HUES48 (cell line): ENCODE results near the gene CD302.
"Not testable (repeated sequence)": the region's sequence is repeated elsewhere in the genome, so short reads cannot be mapped to it uniquely, and the experiment has no call there.

ENCODE experiments used
- H3K27ac ChIP-seq: one replicate; pipeline ENCODE4 v1.7.0; 2013; ENCODE audit warnings: low read depth, low read length, inconsistent platforms
- H3K27me3 ChIP-seq: 2 replicates; pipeline ENCODE4 v1.6.1; 2013; ENCODE audit warnings: mild to moderate bottlenecking, low read length; ENCODE audit not compliant: control insufficient read depth, insufficient read depth
- H3K36me3 ChIP-seq: 2 replicates; pipeline ENCODE4 v1.6.1; 2013; ENCODE audit warnings: low read length; ENCODE audit not compliant: control insufficient read depth, insufficient read depth
- H3K4me1 ChIP-seq: 2 replicates; pipeline ENCODE4 v1.6.1; 2013; ENCODE audit warnings: mild to moderate bottlenecking, low read length; ENCODE audit not compliant: control insufficient read depth, insufficient read depth
- H3K4me3 ChIP-seq: 2 replicates; pipeline ENCODE4 v1.5.1; 2013; ENCODE audit warnings: mild to moderate bottlenecking, low read depth, low read length
- H3K9ac ChIP-seq: 2 replicates; pipeline ENCODE4 v1.6.1; 2013; ENCODE audit warnings: mild to moderate bottlenecking, low read depth, low read length, moderate library complexity
- H3K9me3 ChIP-seq: 2 replicates; pipeline ENCODE4 v1.6.1; 2013; ENCODE audit warnings: low read length; ENCODE audit not compliant: control insufficient read depth, insufficient read depth

Gene CD302, protein sequence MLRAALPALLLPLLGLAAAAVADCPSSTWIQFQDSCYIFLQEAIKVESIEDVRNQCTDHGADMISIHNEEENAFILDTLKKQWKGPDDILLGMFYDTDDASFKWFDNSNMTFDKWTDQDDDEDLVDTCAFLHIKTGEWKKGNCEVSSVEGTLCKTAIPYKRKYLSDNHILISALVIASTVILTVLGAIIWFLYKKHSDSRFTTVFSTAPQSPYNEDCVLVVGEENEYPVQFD

DNA sequence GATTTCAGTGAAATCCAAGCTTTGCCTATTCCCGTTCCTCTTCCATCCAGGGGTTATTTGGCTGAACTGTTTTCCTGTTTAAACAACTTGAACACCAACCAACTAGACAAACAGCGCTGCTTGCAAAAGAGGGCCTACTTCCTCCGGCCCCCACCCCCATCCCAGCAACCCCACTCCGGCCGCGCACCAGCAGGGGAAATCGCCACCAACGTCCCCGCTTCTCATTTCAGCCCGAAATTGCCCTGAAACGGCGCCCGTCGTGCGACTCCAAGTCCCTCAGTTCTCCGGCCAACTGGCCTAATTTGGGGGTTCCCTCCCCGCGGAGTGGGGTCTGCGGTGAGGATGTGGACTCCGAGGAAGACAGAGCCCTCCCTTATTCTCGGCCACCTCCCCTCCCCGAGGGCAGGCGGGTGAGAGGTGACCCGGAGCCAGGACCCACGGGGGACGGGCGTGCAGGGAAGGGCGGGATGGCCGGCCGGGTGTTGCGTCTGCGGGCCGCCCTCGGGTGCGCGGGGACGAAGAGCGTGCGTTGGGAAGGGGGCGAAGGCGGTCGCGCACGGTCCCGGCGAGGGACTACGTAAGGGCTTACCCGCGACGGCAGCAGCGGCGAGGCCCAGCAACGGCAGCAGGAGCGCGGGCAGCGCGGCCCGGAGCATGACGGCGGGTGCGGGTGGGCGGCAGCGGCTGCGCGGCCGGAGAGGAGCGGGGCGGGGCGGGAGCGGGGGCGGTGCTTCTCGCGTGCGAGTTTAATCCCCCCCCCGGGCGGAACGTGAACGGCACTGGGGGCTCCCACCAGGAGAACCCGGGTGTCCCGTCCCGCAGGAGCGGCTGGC, at the start of gene CD302:
CD302 (minus strand) TSS at position 666 of the 833 bp plus-strand sequence; CDS start at position 656, 10 bp downstream.
- H3K27ac ChIP-seq: no peak within 1 kb of the TSS
- no peaks in the 10 kb centered on the region for H3K36me3 ChIP-seq
- peak within 1 kb of the TSS; percentile 70 for H3K4me3 ChIP-seq
- peaks cover 13% of the 10 kb centered on the region for H3K4me1 ChIP-seq
- H3K9me3 ChIP-seq: no peaks in the 10 kb centered on the region
- peak within 1 kb of the TSS; percentile 34 for H3K9ac ChIP-seq
- peaks cover 53% of the 10 kb centered on the region for H3K27me3 ChIP-seq

DNA sequence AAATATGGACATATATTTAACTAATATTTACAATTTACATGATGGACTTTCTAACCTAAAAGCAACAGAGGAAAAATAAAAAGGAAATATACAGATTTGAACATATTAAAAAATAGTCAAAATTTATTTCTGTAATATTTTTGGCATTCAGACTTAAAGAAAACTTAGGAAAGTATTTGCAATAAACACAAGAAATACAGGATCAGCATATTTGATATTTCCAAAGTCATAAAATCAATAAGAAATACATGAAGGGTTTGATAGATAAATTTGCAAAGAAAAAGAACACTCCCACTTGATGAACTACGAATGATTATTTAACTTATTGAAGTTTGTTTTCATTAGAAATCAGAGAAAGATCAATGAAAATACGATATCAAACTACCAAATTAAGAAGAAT, 48.6 kb upstream of the CD302 start:
- Histone ChIP-seq H3K4me1 (no peaks in the 10 kb centered on the region), H3K9ac (no peak overlapping the region), H3K4me3 (no peak overlapping the region), H3K9me3 (no peaks in the 10 kb centered on the region), H3K36me3 (no peaks in the 10 kb centered on the region), H3K27me3 (no peaks in the 10 kb centered on the region), H3K27ac (no peak overlapping the region)

DNA sequence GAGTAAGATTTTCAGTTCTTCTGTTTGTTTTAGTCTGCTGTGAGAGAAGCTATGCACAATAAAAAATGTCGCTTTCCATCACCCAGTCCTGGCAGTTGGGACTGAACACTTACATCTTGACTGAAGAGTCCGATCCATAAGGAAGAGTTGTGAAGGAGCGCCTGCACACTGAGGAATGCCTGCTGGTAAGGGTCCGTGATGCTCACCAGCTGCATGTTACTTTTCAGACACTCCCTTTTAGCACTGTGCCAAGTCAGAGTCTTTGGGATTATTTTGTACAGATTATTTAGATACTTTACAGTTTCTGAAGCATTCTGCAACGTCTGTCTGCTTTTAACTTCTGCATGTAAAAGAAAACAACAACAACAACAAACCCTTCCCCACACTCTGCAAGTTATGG, 42.6 kb upstream of the CD302 start:
- H3K4me3 ChIP-seq: no peak overlapping the region
- peaks cover 17% of the 10 kb centered on the region for H3K27me3 ChIP-seq
- no peak overlapping the region for H3K27ac ChIP-seq
- H3K9ac ChIP-seq: no peak overlapping the region
- no peaks in the 10 kb centered on the region for H3K4me1 ChIP-seq
- H3K9me3 ChIP-seq: no peaks in the 10 kb centered on the region
- no peaks in the 10 kb centered on the region for H3K36me3 ChIP-seq

DNA sequence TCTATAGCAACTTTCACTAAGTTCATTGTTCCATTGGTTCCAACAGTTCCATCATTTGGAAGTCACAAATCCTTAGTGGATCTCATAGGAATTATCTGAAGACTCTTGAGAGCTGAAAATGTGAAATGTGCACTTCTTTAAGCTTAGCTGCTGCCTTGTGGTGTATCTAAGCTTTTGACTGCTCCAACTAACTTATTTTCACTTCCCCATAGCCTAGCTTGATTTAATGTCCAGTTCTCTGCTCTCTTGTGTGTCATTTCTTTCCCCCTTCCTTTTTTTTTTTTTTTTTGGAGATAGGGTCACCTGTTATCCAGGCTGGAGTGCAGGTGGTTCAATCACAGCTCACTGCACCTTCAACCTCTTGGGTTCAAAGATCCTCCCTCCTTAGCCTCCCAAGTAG, 34.9 kb upstream of the CD302 start:
- no peaks in the 10 kb centered on the region for H3K4me1 ChIP-seq
- no peak overlapping the region for H3K4me3 ChIP-seq
- H3K36me3 ChIP-seq: no peaks in the 10 kb centered on the region
- H3K9me3 ChIP-seq: no peaks in the 10 kb centered on the region
- peaks cover 92% of the 10 kb centered on the region for H3K27me3 ChIP-seq
- H3K9ac ChIP-seq: no peak overlapping the region
- H3K27ac ChIP-seq: no peak overlapping the region

DNA sequence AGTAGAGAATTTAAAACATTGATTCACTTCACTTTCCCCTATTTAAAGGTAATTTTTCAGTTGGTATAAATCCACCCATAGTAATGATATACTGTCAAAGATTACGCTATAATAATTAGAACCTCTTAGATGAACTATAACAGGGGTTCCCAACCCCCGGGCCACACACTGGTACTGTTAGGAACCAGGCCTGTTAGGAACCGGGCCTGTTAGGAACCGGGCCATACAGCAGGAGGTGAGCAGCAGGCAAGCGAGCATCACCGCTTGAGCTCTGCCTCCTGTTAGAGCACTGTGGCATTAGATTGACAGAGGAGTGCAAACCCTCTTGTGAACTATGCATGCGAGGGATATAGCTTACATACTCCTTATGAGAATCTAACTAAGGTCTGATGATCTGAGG, 34.0 kb upstream of the CD302 start:
- H3K27ac ChIP-seq: no peak overlapping the region
- H3K9ac ChIP-seq: no peak overlapping the region
- H3K4me1 ChIP-seq: no peaks in the 10 kb centered on the region
- H3K36me3 ChIP-seq: no peaks in the 10 kb centered on the region
- H3K9me3 ChIP-seq: no peaks in the 10 kb centered on the region
- H3K27me3 ChIP-seq: peaks cover 88% of the 10 kb centered on the region
- no peak overlapping the region for H3K4me3 ChIP-seq

DNA sequence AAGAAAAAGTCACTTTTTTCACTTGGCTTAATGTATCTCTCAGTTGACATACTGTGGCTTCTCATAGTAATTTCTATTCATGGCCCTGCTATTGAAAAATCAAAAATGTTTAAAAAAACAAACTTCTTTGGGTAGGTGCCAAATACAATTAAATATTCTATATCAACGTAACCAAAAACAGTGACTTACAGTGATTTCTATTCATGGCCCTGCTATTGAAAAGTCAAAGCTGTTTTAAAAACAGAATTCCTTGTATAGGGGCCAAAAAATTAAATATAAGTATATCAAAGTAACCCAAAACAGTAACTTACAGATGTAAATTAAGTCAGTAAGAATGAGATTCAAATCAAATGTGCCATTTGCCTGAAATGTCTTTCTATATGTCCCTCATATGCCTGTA, 31.4 kb upstream of the CD302 start:
- Histone ChIP-seq H3K4me3 (no peak overlapping the region), H3K9ac (no peak overlapping the region), H3K9me3 (no peaks in the 10 kb centered on the region), H3K27ac (no peak overlapping the region), H3K36me3 (no peaks in the 10 kb centered on the region), H3K27me3 (peaks cover 62% of the 10 kb centered on the region), H3K4me1 (no peaks in the 10 kb centered on the region)

DNA sequence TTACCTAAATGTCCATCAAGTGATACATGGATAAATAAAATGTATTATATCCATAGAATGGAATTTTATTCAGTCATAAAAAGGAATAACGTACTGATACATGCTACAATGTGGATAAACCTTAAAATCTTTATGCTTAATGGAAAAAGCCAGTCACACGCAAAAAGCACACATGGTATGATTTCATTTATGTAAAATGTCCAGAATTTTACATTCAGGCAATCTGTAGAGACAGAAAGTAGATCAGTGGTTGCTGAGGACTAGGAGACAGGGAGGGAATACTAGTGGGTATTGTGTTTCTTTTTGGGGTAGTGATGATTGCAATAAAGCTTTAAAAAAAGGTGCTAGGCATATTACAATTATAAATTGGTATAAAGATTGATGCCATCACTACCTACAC, 30.7 kb upstream of the CD302 start:
- peaks cover 56% of the 10 kb centered on the region for H3K27me3 ChIP-seq
- no peak overlapping the region for H3K9ac ChIP-seq
- no peak overlapping the region for H3K4me3 ChIP-seq
- no peaks in the 10 kb centered on the region for H3K9me3 ChIP-seq
- H3K36me3 ChIP-seq: no peaks in the 10 kb centered on the region
- no peaks in the 10 kb centered on the region for H3K4me1 ChIP-seq
- H3K27ac ChIP-seq: no peak overlapping the region

DNA sequence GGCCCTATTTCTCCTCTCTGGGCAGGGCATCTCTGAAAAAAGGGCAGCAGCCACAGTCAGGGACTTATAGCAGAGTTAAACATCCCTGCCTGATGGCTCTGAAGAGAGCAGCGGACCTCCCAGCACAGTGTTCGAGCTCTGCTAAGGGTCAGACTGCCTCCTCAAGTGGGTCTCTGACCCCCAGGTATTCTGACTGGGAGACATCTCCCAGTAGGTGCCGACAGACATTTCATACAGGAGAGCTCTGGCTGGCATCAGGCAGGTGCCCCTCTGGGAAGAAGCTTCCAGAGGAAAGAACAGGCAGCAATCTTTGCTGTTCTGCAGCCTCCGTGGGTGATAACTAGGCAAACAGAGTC, 24.4 kb upstream of the CD302 start:
- H3K27ac ChIP-seq, H3K9me3 ChIP-seq, H3K36me3 ChIP-seq, H3K27me3 ChIP-seq, H3K4me3 ChIP-seq, H3K4me1 ChIP-seq, H3K9ac ChIP-seq: not testable (repeated sequence)

DNA sequence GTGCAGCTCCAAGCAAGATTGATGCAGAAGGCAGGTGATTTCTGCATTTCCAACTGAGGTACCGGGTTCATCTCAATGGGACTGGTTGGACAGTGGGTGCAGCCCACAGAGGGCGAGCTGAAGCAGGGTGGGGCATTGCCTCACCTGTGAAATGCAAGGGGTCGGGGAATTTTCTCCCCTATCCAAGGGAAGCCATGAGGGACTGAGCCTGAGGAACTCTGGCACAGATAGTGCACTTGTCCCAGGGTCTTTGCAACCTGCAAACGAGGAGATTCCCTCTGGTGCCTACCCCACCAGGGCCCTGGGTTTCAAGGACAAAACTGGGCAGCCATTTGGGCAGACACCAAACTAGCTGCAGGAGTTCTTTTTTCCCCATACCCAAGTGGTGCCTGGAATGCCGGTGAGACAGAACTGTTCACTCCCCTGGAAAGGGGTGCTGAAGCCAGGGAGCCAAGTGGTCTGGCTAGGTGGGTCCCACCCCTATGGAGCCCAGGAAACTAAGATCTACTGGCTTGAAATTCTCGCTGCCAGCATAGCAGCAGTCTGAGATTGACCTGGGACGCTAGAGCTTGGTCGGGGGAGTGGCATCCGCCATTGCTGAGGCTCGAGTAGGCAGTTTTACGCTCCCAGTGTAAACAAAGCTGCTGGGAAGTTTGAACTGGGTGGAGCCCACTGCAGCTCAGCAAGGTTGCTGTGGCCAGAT, 23.9 kb upstream of the CD302 start:
- H3K27me3 ChIP-seq: not testable (repeated sequence)

DNA sequence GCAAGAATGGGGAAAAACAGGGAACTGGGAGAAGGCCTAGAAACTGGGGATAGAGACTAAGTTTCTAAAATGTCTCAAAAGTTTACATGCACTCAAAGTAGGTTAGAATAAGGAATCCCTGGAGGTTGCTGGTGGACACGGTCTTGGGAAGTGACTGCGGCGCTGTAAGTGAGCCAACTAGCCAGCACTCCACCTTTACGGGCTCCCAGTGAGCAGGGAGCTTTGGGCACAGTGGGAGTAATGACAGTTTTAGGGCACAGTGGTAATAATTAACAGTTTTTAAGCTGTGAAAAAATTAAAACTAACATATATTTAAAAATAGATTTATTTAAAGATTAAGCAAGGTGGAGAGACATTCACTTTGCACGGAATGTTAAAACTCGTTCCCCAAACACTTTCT, 20.9 kb upstream of the CD302 start:
- no peaks in the 10 kb centered on the region; the same call in 1 of the 2 replicates for H3K27me3 ChIP-seq
- no peak overlapping the region for H3K4me3 ChIP-seq
- H3K4me1 ChIP-seq: no peaks in the 10 kb centered on the region
- H3K27ac ChIP-seq: no peak overlapping the region
- H3K9me3 ChIP-seq: no peaks in the 10 kb centered on the region
- no peak overlapping the region for H3K9ac ChIP-seq
- H3K36me3 ChIP-seq: no peaks in the 10 kb centered on the region

More for the DNA sequence above, 23.9 kb upstream of the CD302 start:
- not testable (repeated sequence) for H3K4me1 ChIP-seq, H3K4me3 ChIP-seq, H3K9ac ChIP-seq, H3K9me3 ChIP-seq, H3K36me3 ChIP-seq, H3K27ac ChIP-seq

DNA sequence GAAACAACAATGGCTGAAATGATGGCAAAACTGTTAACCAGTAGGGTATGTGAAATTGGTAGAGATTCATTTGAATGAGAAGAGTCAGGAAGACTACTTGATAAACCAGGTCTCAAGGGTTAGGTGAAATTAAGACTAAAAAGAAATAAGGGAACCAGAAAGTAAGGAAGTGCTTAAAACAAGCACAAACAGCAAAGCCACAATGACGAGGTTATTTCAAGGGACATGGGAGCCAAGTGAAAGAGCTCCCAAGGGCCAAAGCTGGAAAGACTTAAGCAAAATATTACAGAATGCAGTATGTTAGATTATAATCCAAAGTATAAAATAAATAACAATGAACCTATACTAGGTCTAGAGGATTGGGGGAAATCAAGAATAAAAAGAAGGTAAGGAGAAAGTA, 19.3 kb upstream of the CD302 start:
- no peaks in the 10 kb centered on the region for H3K27me3 ChIP-seq
- no peaks in the 10 kb centered on the region for H3K9me3 ChIP-seq
- no peak overlapping the region for H3K4me3 ChIP-seq
- no peaks in the 10 kb centered on the region for H3K36me3 ChIP-seq
- no peak overlapping the region for H3K9ac ChIP-seq
- H3K27ac ChIP-seq: no peak overlapping the region
- H3K4me1 ChIP-seq: no peaks in the 10 kb centered on the region
